IPS DF 6.9 (cell line): Measurements from ENCODE around the gene ZNF292.
"Not testable (repeated sequence)": the region's sequence is repeated elsewhere in the genome, so short reads cannot be mapped to it uniquely, and the experiment has no call there.

Experiments used
- DNase-seq: peaks from one replicate; pipeline ENCODE4 v3.0.0-alpha.2; 2013; ENCODE audit warnings: low read depth, low spot score
- H3K27ac ChIP-seq: one replicate; pipeline ENCODE4 v1.5.1; 2013; ENCODE audit warnings: low read length, control low read depth
- H3K27me3 ChIP-seq: 2 replicates; pipeline ENCODE4 v1.6.1; 2013; ENCODE audit warnings: mild to moderate bottlenecking, low read length; ENCODE audit not compliant: control insufficient read depth, insufficient read depth
- H3K36me3 ChIP-seq: 2 replicates; pipeline ENCODE4 v1.6.1; 2013; ENCODE audit warnings: low read length; ENCODE audit not compliant: control insufficient read depth, insufficient read depth
- H3K4me1 ChIP-seq: 2 replicates; pipeline ENCODE4 v1.6.1; 2013; ENCODE audit warnings: low read length; ENCODE audit not compliant: control insufficient read depth, insufficient read depth
- H3K4me3 ChIP-seq: 2 replicates; pipeline ENCODE4 v1.5.1; 2013; ENCODE audit warnings: mild to moderate bottlenecking, low read length
- H3K9me3 ChIP-seq: 2 replicates; pipeline ENCODE4 v1.6.1; 2013; ENCODE audit warnings: low read length, inconsistent platforms; ENCODE audit not compliant: control insufficient read depth, insufficient read depth
- WGBS: extraction: QIAGEN DNeasy Blood & Tissue Kit; methylation state at CpG from one replicate; pipeline ENCODE4 v1.1.7; 2013; ENCODE audit warnings: mixed read lengths, missing lambda C conversion rate; ENCODE audit not compliant: insufficient read length, insufficient coverage; 5-methylcytosine and 5-hydroxymethylcytosine counted together

Gene ZNF292

DNA sequence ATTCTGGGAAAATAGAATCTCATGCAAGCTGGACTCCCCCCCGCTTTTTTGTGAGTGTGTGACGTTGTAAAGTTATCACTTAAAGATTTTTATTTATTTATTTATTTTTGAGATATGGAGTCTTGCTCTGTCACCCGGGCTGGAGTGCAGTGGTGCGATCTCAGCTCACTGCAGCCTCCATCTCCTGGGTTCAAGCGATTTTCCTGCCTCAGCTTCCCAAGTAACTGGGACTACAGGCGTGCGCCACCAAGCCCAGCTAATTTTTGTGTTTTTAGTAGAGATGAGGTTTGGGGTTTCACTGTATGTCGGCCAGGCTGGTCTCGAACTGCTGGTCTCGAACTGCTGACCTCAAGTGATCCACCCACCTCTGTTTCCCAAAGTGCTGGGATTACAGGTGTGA is 2.2 kb downstream of the ZNF292 start:
- H3K27ac ChIP-seq, H3K4me3 ChIP-seq, DNase-seq, H3K9me3 ChIP-seq, H3K36me3 ChIP-seq, H3K4me1 ChIP-seq, H3K27me3 ChIP-seq: not testable (repeated sequence)
- WGBS: no CpG with 5 or more reads among the region's 10 CpGs

DNA sequence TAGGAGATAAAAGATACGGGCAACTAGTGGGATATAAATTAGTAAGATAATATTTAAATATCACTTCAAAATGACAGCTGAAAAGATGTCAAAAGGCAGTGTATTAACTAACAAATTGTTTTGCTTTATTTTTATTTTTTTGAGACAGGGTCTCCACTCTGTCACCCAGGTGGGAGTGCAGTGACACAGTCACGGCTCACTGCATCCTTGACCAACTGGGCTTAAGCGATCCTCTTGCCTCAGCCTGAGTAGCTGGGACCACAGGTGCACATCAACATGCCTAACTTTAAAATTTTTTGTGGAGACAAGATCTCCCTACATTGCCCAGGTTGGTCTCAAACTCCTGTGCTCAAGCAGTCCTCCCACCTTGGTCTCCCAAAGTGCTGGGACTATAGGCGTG is 5.9 kb downstream of the ZNF292 start:
- WGBS: 100% methylated on average over 1 of the region's 4 CpGs
- no peaks in the 10 kb centered on the region for H3K27me3 ChIP-seq
- no peak for DNase-seq
- no peak overlapping the region for H3K27ac ChIP-seq
- H3K4me3 ChIP-seq: no peak overlapping the region
- H3K36me3 ChIP-seq: no peaks in the 10 kb centered on the region
- no peaks in the 10 kb centered on the region for H3K9me3 ChIP-seq
- H3K4me1 ChIP-seq: peaks cover 2% of the 10 kb centered on the region

DNA sequence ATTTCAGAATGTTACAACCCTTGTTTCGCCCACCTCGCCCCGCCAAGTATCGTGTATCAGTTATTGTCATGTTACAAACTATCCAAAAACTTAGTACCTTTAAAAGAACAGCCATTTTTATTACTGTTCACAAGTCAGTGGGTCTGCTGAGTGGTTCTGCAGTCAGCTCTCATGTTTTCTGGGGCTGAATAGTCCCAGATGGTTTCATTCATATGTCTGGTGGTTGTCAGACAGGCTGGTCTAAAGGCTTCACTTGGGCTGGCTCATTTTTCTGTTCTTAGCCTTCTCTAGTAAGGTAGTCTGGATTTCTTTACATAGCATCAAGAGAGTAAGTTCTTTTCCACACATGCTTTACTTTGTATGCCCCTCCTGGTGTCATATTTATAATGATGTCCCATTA is 8.6 kb downstream of the ZNF292 start:
- no peaks in the 10 kb centered on the region for H3K36me3 ChIP-seq
- H3K9me3 ChIP-seq: no peaks in the 10 kb centered on the region
- H3K27ac ChIP-seq: no peak overlapping the region
- no CpG with 5 or more reads among the region's 4 CpGs for WGBS
- H3K4me1 ChIP-seq: peaks cover 3% of the 10 kb centered on the region; the same call in 1 of the 2 replicates
- no peaks in the 10 kb centered on the region for H3K27me3 ChIP-seq
- H3K4me3 ChIP-seq: no peak overlapping the region
- no peak for DNase-seq

DNA sequence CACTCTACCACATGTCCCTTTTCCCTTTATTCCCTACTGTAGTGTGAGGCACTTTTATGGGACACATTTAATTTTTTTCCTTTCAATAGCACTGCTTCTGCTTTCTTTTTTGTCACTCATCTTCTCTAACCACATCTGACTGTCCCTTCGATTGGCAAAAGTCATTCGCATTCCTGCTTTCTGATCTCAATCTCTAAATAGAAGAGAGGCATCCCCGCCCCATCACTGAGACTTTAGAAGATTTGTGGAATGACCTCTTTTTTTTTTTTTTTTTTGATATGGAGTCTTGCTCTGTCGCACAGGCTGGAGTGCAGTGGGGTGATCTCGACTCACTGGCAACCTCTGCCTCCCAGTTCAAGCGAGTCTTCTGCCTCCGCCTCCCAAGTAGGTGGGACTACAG is 9.1 kb downstream of the ZNF292 start:
- Histone ChIP-seq H3K4me3 (no peak overlapping the region), H3K27me3 (no peaks in the 10 kb centered on the region), H3K36me3 (no peaks in the 10 kb centered on the region), H3K27ac (no peak overlapping the region), H3K4me1 (peaks cover 3% of the 10 kb centered on the region; the same call in 1 of the 2 replicates), H3K9me3 (no peaks in the 10 kb centered on the region)
- no peak for DNase-seq
- WGBS: no CpG with 5 or more reads among the region's 7 CpGs

DNA sequence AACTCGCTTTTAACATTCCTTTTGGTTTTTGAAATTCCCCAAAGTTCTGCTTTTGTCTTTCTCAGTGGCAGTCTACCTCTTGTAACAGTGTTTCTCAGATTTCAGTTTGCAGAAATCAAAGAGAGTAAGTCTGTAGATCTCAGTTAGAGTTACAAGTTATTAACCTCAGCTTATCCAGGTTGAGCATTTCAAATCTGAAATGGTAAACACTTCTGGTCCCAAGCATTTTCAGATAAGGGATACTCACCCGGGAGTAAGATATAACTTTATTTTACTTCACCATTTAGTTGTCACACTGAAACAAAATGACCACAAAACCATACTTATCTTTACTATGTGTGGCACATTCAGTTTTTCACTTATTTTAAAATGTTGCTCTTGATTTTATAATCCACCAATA is 9.8 kb downstream of the ZNF292 start:
- H3K27ac ChIP-seq: no peak overlapping the region
- no peaks in the 10 kb centered on the region for H3K9me3 ChIP-seq
- peaks cover 3% of the 10 kb centered on the region; the same call in 1 of the 2 replicates for H3K4me1 ChIP-seq
- H3K36me3 ChIP-seq: no peaks in the 10 kb centered on the region
- DNase-seq: no peak
- WGBS: no CpG with 5 or more reads among the region's 2 CpGs
- no peak overlapping the region for H3K4me3 ChIP-seq
- H3K27me3 ChIP-seq: no peaks in the 10 kb centered on the region

DNA sequence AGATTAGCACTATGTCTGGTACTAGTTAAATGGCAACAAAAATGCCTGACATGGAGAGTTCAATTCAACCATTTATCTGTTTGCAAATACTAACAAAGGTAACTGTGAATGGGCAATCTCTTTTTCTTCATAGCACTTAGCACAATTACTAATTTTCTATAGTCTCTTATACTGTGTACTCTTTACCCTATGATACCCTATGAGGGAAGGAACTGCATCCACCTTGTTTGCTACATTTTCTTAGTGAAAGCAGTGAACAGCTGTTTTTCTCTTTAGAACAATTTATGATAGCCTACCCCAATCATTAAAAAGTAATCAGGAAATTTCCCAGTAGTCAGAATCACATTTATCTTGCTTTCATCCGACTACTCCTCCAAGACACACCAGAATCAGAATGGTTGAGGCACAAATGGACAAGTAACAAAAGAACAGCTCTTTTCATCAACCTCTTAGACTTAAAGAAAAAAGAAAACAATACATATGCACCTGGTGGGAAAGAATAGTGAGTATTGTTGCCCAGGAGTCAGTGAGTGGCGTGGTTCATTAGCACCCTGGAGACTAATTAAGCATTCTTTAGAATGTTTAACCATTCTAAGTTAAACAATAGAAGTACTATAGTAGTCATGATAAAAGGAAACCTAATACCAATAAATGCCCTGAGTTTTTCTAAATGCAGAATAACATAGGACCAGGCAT is 16.7 kb downstream of the ZNF292 start:
- no peak overlapping the region for H3K27ac ChIP-seq
- H3K27me3 ChIP-seq: no peaks in the 10 kb centered on the region
- H3K4me1 ChIP-seq: peaks cover 2% of the 10 kb centered on the region; the same call in 1 of the 2 replicates
- no peak overlapping the region for H3K4me3 ChIP-seq
- H3K36me3 ChIP-seq: no peaks in the 10 kb centered on the region
- H3K9me3 ChIP-seq: no peaks in the 10 kb centered on the region
- no peak for DNase-seq
- WGBS: no CpG with 5 or more reads among the region's 2 CpGs

DNA sequence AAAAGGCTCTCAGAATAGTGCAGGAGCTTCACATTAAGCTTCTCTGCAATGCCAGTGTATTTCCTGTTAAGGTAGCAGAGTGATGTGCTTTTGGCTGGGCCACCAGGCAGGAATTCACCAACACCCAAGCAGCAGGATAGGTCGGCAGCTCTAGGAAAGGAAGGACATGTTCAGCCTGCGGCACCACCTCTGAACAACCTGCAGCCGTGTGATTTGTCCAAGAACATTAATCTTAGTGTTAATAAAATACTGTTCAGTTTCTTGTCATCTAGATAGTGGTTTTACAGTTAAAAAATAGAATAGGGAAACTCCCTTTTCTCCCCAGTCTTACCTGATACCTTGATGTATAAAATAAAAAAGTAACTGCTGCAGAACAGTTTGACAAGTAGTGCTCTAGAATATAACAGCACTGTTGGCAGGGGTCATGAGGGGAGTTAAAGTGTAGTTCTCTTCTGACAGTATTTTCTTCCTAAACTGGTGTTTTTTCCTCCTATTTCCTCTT is 18.8 kb downstream of the ZNF292 start:
- DNase-seq: no peak
- Histone ChIP-seq H3K4me1 (peaks cover 2% of the 10 kb centered on the region; the same call in 1 of the 2 replicates), H3K27me3 (no peaks in the 10 kb centered on the region), H3K36me3 (no peaks in the 10 kb centered on the region), H3K4me3 (no peak overlapping the region), H3K9me3 (no peaks in the 10 kb centered on the region), H3K27ac (no peak overlapping the region)
- no CpG with 5 or more reads among the region's 3 CpGs for WGBS

DNA sequence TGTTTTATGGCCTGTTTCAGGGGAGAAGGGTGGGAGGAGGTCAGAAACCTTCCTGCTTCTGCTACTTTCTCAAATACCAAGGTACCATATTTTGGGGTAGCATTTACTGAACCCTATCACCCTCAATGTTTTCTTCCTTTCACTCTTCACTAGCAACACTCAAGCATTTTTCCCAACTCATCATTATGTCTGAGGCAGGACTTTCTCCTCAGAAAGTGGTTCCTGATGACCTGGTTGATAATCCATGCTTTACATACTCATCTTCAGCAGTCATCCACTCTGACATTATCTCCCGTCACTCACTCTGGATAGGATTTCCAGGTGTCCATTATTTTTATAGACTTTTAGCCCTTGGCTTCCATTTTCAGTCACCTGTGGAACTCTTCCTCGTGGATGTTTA is 21.1 kb downstream of the ZNF292 start:
- Histone ChIP-seq H3K4me3 (no peak overlapping the region), H3K4me1 (peaks cover 12% of the 10 kb centered on the region), H3K9me3 (no peaks in the 10 kb centered on the region), H3K27me3 (no peaks in the 10 kb centered on the region), H3K36me3 (no peaks in the 10 kb centered on the region), H3K27ac (no peak overlapping the region)
- DNase-seq: no peak
- no CpG with 5 or more reads among the region's 2 CpGs for WGBS

DNA sequence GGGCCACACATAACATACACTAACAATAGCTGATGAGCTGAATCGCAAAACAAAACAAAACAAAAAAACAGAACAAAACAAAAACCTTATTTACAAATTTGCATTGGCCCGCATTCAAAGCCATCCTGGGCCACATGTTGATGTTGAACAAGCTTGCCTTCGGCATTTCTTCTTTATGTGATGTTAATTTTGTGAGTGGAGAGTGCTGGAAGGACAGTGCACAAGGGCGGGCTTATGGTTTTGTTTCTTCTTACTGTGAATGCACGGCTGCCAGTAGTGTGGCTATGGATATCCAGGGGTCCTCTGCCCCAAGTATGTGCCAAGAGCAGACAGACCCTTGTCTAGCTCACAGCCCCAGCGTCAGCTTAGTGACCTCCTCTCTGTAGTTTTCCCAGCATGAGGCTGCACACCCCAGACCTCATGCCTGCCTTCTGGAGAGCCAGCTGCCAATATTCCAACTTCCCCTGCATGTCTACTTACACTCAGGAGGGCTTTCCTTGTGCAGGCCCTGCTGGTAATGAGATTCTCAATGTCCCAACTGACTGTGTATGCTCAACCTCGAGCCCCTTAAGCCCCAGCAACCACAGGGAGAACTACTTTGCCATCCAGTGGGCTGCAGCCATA is 24.9 kb downstream of the ZNF292 start:
- no peaks in the 10 kb centered on the region for H3K9me3 ChIP-seq
- H3K36me3 ChIP-seq: no peaks in the 10 kb centered on the region
- no CpG with 5 or more reads among the region's 7 CpGs for WGBS
- H3K27me3 ChIP-seq: no peaks in the 10 kb centered on the region
- DNase-seq: no peak
- H3K4me1 ChIP-seq: peaks cover 10% of the 10 kb centered on the region
- no peak overlapping the region for H3K4me3 ChIP-seq
- no peak overlapping the region for H3K27ac ChIP-seq

DNA sequence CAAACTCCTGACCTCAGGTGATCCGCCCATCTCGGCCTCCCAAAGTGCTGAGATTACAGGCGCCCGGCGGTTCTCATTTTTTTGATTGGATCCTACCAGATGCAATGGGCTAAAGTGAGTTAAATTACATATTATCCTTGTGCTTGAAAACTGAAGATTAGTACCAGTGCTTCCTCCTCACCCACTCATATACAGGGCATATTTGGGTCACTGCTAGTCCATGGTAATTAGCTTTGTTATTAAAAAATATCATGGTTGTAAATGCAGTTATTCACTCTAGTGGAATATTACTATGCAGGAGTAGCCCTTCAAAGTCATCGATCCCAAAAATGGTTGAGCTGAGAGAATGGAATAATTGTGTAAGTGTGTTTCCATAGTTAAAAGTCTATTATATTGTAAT is 26.5 kb downstream of the ZNF292 start:
- WGBS: no CpG with 5 or more reads among the region's 6 CpGs
- Histone ChIP-seq H3K27me3 (no peaks in the 10 kb centered on the region), H3K9me3 (no peaks in the 10 kb centered on the region), H3K4me1 (peaks cover 10% of the 10 kb centered on the region), H3K36me3 (no peaks in the 10 kb centered on the region), H3K27ac (no peak overlapping the region), H3K4me3 (no peak overlapping the region)
- DNase-seq: no peak

DNA sequence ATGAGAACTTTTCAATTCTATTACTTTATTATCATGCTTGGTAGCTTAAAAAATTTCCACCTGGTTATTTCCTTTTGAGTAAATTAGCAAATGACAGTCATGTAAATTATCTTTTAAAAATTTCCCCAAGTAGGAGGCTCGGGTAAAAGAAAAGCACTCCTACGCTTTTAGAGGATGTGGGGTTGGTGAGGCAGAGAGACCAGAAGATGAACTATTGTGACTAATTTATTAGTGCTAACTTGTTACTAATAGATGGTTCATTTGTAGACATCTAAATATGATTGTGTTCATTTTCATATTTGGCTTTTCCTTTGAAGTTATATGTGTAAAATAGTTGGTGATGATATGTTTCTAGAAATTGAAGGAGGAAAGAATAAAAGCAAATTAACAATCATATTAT is 27.0 kb downstream of the ZNF292 start:
- Histone ChIP-seq H3K9me3 (no peaks in the 10 kb centered on the region), H3K27ac (no peak overlapping the region), H3K4me1 (peaks cover 10% of the 10 kb centered on the region), H3K27me3 (no peaks in the 10 kb centered on the region), H3K36me3 (no peaks in the 10 kb centered on the region), H3K4me3 (no peak overlapping the region)
- WGBS: no CpG with 5 or more reads among the region's 2 CpGs
- no peak for DNase-seq
